ENCODE data around the gene GZMH. TPM values are rescaled to one million over a fixed set of nuclear protein-coding genes. Genes with fewer than 3 reads are reported as not detected.
"Not testable (repeated sequence)": the region's sequence is repeated elsewhere in the genome, so short reads cannot be mapped to it uniquely, and the experiment has no call there.

GZMH gene, protein sequence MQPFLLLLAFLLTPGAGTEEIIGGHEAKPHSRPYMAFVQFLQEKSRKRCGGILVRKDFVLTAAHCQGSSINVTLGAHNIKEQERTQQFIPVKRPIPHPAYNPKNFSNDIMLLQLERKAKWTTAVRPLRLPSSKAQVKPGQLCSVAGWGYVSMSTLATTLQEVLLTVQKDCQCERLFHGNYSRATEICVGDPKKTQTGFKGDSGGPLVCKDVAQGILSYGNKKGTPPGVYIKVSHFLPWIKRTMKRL
- total RNA-seq (2014; rRNA removed; shearing (Covaris generic)), result not detected in 2 replicates

DNA sequence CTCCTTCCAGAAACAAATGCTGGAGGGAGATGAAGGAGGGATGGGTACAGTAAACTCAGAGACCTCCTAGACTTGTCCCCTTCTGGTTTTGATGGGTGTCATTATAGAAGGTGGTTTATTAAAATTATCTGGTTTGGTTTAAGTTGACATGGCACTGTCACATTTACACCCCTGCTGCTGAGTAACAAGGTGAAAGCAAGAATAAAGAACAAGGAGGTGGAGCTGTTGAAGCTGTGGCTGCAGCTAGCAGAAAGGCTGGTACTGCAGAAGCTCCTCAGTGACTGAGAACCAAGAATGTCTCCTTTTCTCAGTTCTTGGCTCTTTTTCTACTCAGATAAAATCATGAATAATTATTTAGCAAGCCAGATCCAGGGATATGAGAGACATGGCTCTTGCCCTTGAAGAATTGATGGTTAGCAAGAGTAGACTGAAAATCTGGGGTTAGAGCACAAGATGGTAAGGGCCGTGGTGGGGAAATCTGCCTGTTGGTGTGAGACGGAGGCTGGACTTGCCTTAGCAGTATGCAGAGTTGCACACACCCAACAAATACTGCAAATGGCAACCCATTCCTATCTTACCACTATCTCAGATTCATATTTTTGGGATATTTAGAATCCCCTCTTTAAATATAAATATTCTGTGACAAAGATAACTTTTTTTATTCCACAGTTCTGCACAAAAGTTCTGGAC, at the start of gene GZMH:
GZMH (minus strand) TSS at position 31 of the 690 bp plus-strand sequence. CDS start 72 bp downstream, outside the sequence.
- DNase-seq (ENCODE audit: low spot score), result no peak

DNA sequence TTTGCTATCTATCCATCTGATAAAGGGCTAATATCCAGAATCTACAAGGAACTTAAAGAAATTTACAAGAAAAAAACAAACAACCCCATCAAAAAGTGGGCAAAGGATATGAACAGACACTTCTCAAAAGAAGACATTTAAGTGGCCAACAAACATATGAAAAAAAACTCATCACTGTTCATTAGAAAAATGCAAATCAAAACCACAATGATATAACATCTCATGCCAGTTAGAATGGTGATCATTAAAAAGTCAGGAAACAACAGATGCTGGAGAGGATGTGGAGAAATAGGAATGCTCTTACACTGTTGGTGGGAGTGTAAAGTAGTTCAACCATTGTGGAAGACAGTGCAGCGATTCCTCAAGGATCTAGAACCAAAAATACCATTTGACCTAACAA, 38.9 kb upstream of the GZMH start:
- DNase-seq (ENCODE audit: low spot score), result not testable (repeated sequence)

DNA sequence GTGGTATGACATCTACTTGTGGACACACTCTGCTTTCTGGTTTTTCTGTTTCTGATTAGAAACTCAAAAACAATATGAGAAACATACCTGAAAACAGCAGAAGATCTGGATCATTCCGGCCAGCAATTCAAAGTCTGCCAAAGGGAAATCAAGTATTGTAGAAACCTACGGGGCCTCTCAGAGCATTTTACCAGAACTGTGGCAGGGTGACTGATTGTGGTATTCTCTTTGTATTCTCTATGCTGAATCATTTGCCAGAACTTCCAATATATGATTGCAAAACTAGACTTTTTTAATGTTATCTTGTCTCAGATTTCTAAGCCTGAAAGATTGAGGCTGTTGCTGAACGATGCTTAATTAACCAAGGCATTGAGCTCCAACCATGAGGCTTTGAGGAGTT, 30.4 kb upstream of the GZMH start:
- no peak for DNase-seq (ENCODE audit: low spot score)

DNA sequence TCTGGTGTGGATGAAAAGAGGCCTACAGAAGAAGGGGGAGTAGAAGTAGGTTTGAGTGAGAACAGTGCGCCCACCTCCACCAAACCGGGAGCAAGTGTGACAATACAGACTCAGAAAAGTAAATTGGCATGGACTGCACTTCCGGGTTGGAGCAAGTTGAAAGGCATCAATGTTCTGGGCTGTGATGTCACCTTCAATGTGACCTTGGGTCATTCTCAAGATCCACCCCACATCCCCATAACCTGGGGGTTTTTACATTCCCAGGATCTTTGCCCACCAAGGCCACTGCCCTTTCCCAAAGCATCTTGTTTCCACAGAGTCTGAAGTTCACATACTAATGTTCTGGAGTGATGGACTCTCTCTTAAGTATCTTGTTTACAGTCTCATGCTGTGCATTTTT, 29.8 kb upstream of the GZMH start:
- DNase-seq (ENCODE audit: low spot score), result no peak

DNA sequence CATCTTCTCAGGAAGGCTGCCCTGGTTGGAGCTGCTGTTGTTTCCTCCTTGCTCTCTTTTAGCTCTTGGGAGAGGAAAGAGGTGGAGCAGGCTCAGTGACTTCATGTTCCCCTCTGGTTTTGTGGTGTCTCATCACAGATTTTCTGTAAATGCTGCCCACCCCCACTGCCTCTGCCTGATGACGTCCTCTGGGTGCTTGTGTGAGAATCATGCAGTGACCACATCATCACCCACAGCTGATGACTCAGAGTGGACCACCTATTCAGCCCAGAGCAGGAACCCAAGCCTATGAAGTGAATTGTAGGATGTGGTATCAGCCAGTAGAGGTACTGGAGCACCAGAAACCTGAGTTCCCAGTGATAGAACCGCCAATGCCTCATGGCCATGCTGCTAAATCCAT, 24.7 kb upstream of the GZMH start, which contains the start of gene GZMB:
GZMB (minus strand) TSS at position 33 of the 400 bp plus-strand sequence; CDS start at position 3, 30 bp downstream.
- no peak for DNase-seq (ENCODE audit: low spot score)

DNA sequence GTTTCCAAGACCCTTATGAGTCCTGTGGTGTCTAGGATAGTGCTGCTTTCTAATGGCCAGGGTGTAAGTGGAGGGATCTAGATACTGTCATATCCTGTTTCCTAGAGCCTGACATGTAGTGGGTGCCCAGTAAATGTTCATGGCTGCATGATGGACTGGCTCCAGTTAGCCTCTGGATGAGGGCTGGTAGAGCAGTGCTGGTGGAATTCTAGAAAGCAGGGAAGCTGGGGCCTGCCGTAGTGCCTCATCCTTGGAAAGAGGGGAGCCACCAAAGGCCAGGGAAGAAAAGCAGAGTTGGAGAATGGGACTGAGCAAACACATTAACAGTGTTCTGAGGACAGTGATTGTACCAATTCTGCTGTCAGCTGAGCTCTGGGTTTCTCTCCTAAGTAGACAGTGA, 23.9 kb upstream of the GZMH start:
- DNase-seq (ENCODE audit: low spot score), result no peak

DNA sequence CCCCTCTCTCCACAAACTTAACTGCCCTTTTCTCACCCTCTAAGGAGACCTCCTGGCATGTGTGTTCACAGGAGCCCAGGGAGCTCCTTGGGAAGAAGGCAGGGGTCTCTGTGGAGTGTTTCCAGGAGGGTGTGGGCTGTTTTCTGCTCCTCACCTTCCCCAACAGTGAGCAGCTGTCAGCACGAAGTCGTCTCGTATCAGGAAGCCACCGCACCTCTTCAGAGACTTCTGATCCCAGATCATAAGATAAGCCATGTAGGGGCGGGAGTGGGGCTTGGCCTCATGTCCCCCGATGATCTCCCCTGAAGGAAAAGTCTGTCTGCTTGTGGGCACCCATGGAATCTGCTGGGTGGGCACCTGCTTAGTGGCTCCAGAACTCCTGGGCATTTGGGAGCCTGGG, 23.3 kb upstream of the GZMH start:
- DNase-seq (ENCODE audit: low spot score), result no peak

DNA sequence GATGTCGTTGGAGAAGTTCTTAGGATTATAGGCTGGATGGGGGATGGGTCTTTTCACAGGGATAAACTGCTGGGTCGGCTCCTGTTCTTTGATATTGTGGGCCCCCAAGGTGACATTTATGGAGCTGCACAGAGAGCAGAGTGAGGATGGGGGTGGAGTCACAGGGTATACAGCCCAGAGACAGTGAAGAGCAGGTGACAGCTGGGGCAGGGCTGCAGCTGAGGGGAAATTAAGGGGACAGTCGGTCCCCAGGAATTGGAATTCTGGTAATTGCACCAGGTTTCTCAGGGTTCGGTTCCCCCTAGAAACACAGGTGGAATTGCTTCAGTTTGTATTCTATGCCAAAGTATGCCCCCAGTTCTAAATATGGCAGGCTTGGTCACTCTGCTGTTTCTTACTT, 22.9 kb upstream of the GZMH start:
- DNase-seq (ENCODE audit: low spot score), result no peak

DNA sequence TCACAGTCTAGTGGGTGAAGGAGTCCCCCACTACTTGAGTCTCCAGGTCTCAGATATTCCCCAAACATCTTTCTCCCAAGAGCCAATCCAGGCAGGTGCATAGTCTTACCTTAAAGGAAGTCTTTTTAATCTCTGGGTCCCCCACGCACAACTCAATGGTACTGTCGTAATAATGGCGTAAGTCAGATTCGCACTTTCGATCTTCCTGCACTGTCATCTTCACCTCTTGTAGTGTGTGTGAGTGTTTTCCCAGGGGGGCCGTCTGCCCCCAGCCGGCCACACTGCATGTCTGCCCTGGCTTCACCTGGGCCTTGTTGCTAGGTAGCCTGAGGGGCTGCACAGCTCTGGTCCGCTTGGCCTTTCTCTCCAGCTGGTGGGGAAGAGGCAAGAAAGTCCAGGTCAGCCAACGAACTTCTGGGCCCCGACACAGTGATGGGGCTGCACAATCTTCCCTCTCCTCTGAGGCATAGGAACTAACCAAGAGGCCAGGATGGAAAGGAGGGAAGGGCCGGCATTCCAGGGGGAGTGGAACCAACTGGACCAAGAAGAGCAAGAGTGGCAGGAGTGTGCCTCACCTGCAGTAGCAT, 22.4 kb upstream of the GZMH start:
- DNase-seq (ENCODE audit: low spot score), result no peak

DNA sequence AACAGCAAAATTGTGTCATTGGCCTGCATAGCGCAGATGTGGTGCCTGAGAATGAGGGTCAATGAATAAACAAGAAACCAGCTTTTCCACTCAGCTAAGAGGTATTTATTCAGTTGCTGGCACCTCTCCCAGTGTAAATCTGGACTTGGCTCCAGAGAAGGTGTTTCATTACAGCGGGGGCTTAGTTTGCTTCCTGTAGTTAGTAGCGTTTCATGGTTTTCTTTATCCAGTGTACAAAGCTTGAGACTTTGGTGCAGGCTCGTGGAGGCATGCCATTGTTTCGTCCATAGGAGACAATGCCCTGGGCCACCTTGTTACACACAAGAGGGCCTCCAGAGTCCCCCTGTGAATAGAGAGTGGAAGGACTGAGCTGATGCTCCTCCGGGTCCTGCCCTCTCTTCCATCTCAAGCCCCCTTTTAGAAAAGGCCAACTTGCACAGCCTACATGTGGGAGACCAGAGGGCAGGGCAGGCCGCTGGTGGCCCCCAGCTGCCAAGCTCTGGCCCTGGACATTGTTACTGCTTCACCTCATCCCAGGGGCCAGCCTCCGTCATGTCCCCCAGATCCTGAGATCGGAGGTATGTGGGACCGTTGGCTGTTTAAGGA, 21.5 kb upstream of the GZMH start:
- peak; percentile 1 for DNase-seq (ENCODE audit: low spot score)

DNA sequence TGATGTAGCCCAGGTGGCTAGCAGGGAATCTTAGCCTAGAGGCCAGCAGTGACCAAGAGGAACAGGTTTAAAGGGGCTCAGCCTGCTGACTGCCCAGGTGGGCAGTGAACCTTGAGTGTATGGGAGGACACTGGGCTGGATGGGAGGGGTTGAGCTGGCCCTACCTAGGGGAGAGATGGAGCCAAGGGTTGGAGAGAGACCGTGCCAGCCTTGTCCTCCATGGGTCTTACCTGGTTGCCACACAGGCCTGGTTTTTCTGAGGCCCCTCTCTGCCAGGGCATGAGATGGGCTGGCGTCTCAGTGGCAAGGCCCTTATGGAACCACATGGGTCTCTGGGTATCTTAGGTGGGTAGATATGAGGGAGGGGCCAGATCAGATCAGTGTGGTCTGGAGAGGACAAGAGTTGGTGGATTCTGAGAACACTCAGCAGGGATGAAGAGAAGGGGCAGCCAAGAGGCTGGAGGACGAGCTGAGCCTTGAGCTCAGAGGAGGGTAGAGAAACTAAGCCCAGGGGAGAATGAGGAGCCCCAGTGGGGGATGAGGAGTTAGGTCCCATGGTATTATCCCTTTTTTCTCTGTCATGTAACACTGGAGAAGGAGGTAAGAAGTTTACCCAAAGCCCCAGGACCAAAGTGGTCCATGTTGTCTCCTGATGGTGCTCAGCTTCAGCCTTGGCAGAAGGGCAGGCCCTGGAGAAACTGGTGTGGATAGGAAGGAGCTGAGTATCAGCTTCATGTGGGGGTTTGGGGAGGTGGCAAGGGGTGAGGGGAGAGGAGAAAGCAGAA, 20.8 kb upstream of the GZMH start:
- DNase-seq (ENCODE audit: low spot score), result no peak

DNA sequence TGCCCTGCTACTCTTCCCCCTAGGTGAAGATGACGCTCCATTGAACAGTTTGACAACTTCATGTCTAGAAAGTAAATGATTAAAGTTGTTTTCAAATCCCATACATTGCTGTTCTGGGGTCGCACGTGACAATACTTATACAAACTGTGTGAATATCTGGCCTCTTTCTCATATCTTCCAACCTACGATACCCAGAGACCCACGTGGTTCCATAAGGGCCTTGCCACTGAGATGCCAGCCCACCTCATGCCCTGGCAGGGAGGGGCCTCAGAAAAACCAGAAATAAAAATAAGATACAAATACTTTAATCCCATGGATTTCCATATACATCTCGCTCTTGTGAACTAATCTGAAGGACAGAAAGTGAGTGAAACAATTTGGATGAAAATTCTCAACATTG, 20.0 kb upstream of the GZMH start:
- DNase-seq (ENCODE audit: low spot score), result no peak

DNA sequence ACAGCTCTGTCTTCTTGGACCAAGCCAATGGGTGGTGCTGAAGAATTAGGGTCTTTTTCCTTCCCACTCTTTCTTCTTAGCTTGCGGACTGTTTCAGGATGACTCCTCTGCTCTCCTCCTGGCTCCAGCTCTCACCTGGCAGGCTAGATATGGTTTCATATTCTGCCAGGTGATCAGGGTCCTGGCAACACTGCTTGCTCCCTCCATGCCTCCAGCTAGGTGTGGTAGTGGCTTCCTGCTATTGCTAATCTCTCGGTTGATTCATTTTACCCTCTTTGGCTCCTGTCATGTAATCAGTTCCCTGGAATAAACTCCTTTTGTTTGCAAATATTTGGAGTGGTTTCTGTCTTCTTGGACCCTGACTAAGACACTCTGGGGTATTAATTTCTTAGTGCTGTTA, 4.3 kb upstream of the GZMH start:
- DNase-seq (ENCODE audit: low spot score), result no peak

DNA sequence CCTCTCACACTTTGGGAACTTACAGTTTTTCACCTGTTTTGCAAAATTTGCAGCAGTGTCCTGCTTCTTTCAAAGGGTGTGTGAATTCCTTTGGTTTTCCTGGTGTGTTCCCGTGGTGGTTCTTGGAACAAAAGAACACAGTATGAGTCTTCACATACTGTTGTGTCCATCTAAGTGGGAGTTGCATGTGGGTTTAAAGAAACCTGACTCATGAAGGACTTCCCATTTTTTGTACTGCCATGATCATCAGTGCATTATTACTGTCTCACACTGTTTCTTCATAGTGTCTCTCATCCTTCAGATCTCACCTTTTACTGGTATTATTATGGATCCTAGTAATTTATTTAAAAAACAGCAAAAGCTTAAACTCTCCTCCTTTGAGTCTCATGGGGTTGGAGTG, 3.8 kb upstream of the GZMH start:
- no peak for DNase-seq (ENCODE audit: low spot score)

DNA sequence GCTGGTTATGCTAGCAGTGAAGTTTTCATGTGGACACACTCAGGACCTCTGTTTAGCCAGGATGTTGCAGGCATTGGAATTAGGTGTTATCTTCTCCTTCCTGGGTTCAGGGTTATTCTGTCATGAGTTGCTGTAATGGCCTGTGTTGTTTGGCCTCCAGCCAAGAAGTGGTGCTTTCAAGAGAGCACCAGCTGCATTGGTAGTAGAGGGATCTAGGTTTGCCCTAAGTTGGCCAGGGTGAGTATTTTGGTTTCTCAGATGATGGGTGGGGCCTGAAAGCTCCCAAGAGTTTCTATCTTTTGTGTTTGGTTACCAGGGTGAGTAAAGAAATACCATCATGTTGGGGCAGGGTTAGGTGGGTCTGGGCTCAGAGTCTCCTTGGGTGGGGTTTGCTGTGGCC, 2.7 kb upstream of the GZMH start:
- DNase-seq (ENCODE audit: low spot score), result no peak

DNA sequence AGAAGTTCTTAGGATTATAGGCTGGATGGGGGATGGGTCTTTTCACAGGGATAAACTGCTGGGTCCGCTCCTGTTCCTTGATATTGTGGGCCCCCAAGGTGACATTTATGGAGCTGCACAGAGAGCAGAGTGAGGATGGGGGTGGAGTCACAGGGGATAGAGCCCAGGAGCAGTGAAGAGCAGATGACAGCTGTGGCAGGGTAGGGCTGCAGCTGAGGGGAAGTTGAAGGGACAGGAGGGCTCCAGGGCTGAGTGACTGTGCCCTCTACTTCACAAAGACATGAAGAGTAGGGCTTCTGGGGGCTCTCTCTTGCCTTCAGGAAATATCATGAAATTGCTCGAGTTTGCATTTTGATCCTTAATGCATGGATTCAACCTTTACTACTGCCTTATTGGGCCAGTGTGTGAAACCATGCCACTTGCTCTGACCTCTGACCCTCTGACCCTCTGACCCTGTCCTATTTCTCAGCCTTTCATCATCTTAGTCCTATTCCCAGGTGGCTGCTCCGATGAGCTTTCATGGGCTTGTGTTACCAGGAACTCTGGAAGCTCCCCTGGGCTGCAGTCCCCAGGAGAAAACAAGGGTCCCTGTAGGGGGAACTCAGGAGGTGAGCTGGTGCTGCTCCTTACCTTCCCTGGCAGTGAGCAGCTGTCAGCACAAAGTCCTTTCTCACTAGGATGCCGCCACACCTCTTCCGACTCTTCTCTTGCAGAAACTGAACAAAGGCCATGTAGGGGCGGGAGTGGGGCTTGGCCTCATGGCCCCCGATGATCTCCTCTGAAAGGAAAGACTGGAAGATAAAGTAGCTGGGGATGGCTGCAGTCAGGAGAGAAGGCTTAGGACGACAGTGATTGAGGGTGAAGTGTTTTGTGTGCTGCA, 1.6 kb downstream of the GZMH start:
- no peak for DNase-seq (ENCODE audit: low spot score)

DNA sequence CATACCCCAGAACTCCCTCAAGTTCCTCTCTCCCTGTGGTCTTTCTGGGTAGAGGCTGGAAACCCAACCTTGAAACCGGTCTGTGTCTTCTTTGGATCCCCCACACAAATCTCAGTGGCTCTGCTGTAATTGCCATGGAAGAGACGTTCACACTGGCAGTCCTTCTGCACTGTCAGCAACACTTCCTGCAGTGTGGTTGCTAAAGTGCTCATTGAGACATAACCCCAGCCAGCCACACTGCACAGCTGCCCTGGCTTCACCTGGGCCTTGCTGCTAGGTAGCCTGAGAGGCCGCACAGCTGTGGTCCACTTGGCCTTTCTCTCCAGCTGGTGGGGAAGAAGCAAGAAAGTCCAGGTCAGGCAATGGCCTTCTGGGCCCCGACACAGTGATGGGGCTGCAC, 2.4 kb downstream of the GZMH start:
- DNase-seq (ENCODE audit: low spot score), result no peak

DNA sequence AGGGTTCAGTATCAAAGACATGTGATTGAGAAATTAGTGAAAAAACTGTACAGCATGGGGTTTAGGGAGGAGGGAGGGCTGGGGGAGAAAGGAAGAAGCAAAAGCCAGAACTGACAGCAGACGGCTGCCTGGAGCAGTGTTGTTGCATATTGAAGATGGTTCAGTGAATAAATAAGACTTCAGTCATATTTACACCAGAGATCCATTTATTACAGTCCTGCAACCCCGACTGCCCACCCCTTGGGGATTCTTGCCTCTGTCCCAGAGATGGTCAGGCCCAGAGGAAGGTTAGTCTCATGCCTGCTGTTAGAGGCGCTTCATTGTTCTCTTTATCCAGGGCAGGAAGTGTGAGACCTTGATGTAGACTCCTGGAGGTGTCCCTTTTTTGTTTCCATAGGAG, 3.2 kb downstream of the GZMH start:
- no peak for DNase-seq (ENCODE audit: low spot score)

DNA sequence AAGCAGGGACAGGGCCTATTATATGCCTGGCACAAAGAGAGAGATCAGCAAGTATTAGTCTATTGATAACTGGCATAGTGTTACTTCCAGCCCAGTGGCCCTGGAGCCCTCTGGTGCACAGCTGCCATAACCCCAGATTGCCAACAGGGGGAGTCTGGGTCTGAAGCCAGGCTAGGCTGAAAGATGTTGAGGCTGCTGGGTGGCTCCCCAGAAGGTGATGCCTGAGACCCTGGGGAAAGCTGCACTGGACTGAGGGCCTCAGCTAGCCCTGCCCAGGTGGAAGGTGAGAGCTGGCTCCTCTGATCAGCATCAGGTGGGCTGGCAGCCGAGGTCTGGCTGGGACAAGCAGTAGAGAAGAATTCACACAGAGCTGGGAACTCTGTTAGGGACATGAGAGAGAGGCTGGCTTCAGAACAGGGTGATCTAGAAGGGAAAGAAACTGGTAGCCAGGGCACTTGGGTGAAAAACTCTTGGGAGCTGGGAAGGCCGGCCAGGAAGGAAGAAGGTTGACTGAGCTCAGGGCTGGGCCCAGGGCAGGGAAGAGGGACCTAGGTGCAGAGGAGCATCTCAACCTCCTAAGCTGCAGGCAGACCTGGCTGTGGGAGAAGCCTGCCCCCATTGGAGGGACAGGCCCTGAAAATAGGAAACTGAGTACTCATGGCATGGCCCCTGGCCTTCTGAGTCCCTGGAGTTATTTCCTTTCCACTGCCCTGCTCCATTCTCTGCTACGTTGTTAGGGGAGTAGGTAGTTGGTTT, 3.9 kb downstream of the GZMH start:
- DNase-seq (ENCODE audit: low spot score), result no peak

DNA sequence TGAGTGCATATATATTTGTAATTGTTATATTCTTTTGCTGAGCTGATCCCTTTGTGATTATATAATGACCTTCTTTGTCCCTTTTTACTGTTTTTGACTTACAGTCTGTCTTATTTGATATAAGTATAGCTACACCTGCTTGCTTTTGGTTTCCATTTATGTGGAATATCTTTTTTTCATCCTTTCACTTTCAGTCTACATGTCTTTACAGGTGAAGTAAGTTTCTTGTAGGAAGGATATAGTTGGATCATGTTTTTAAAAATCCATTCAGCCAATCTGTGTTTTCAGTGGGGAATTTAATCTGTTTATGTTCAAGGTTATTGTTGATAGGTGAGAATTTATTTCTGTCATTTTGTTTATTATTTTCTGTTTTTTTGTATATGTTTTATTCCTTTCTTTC, 12.1 kb downstream of the GZMH start:
- no peak for DNase-seq (ENCODE audit: low spot score)
